ENCODE results near the gene TEX2.

DNA sequence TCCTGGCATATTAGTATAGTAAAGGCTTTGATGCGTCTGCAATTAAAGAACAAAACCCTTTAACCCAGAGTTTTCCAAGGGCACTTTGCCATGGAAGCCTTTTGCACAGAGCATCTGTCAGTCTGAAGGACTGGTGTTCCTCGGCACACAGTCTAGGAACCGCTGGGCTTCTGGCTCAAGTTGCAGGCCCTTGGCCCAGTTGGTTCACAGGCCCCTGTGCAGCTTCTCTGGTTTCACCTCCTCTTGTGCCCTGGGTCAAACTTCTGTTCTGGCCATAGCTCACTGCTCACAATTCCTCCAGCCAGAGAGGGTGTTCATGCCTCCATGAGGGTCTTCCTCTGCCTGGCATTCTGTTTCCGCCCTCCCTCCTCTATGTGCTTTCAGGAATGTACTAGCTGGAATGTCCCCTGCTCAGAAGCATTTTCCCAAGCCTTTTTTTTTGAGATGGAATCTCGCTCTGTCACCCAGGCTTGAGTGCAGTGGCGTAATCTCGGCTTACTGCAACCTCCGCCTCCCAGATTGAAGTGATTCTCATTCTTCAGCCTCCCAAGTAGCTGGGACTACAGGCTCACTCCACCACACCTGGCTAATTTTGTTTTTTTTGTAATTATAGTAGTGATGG, 34.5 kb upstream of the TEX2 start:
- TF ChIP-seq EP300 (IDR thresholded peaks at IDR 0.05; ENCODE audit: borderline replicate concordance) = no peak
- TF ChIP-seq, protein P1, sequence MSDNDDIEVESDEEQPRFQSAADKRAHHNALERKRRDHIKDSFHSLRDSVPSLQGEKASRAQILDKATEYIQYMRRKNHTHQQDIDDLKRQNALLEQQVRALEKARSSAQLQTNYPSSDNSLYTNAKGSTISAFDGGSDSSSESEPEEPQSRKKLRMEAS (IDR thresholded peaks at IDR 0.05) = no peak
- TF ChIP-seq CREB1 (IDR thresholded peaks at IDR 0.05; ENCODE audit: low read depth) = no peak
- TF ChIP-seq, protein P2, sequence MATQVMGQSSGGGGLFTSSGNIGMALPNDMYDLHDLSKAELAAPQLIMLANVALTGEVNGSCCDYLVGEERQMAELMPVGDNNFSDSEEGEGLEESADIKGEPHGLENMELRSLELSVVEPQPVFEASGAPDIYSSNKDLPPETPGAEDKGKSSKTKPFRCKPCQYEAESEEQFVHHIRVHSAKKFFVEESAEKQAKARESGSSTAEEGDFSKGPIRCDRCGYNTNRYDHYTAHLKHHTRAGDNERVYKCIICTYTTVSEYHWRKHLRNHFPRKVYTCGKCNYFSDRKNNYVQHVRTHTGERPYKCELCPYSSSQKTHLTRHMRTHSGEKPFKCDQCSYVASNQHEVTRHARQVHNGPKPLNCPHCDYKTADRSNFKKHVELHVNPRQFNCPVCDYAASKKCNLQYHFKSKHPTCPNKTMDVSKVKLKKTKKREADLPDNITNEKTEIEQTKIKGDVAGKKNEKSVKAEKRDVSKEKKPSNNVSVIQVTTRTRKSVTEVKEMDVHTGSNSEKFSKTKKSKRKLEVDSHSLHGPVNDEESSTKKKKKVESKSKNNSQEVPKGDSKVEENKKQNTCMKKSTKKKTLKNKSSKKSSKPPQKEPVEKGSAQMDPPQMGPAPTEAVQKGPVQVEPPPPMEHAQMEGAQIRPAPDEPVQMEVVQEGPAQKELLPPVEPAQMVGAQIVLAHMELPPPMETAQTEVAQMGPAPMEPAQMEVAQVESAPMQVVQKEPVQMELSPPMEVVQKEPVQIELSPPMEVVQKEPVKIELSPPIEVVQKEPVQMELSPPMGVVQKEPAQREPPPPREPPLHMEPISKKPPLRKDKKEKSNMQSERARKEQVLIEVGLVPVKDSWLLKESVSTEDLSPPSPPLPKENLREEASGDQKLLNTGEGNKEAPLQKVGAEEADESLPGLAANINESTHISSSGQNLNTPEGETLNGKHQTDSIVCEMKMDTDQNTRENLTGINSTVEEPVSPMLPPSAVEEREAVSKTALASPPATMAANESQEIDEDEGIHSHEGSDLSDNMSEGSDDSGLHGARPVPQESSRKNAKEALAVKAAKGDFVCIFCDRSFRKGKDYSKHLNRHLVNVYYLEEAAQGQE (IDR thresholded peaks at IDR 0.05; ENCODE audit: low read depth) = no peak
- TF ChIP-seq YY1 (IDR thresholded peaks at IDR 0.05; ENCODE audit: low read depth) = no peak
- no peak for TF ChIP-seq FOXM1 (IDR thresholded peaks at IDR 0.05; ENCODE audit: borderline replicate concordance, low read depth)
- no peak for TF ChIP-seq RAD21 (IDR thresholded peaks at IDR 0.05; ENCODE audit: low read depth)
